ENCODE results near the gene MMP15.
A peak's percentile ranks its signal among the peaks of the same experiment; 100 is the strongest.
"Not testable (repeated sequence)": the region's sequence is repeated elsewhere in the genome, so short reads cannot be mapped to it uniquely, and the experiment has no call there.

Gene MMP15

GRCh38 chr16:58025351-58026138 is at the start of gene MMP15:
MMP15 (plus strand) TSS chr16:58025754; CDS start chr16:58026351, 597 bp downstream.
- H3K4me1 ChIP-seq (ENCODE audit: insufficient read depth, low read length), result peaks cover 40% of the 10 kb centered on the region
- H3K4me3 ChIP-seq (ENCODE audit: low read length), result peak within 1 kb of the TSS; percentile 96
- no peaks in the 10 kb centered on the region for H3K9me3 ChIP-seq (ENCODE audit: low read length)
- peak within 1 kb of the TSS; percentile 73 for H2AFZ ChIP-seq (ENCODE audit: low read depth, low read length)
- H3K36me3 ChIP-seq (ENCODE audit: insufficient read depth, low read length), result no peaks in the 10 kb centered on the region
- no peaks in the 10 kb centered on the region for H3K27me3 ChIP-seq (ENCODE audit: insufficient read depth, low read length)

- Histone ChIP-seq H3K4me1 (ENCODE audit: insufficient read depth, low read length) (peaks cover 9% of the 10 kb centered on the region), H3K4me3 (ENCODE audit: low read length) (no peak overlapping the region), H2AFZ (ENCODE audit: low read depth, low read length) (no peak overlapping the region), H3K9me3 (ENCODE audit: low read length) (no peaks in the 10 kb centered on the region), H3K27me3 (ENCODE audit: insufficient read depth, low read length) (peaks cover 9% of the 10 kb centered on the region), H3K36me3 (ENCODE audit: insufficient read depth, low read length) (no peaks in the 10 kb centered on the region)
Measured at GRCh38 chr16:57976331-57976796, 49.2 kb upstream of the MMP15 start.

- H3K4me3 ChIP-seq (ENCODE audit: low read length), result no peak overlapping the region
- no peak overlapping the region for H2AFZ ChIP-seq (ENCODE audit: low read depth, low read length)
- H3K36me3 ChIP-seq (ENCODE audit: insufficient read depth, low read length), result no peaks in the 10 kb centered on the region
- H3K9me3 ChIP-seq (ENCODE audit: low read length), result no peaks in the 10 kb centered on the region
- peaks cover 6% of the 10 kb centered on the region for H3K27me3 ChIP-seq (ENCODE audit: insufficient read depth, low read length)
- peaks cover 9% of the 10 kb centered on the region for H3K4me1 ChIP-seq (ENCODE audit: insufficient read depth, low read length)
Measured at GRCh38 chr16:57977418-57978069, 48.0 kb upstream of the MMP15 start.

- not testable (repeated sequence) for H3K36me3 ChIP-seq (ENCODE audit: insufficient read depth, low read length); H3K4me3 ChIP-seq (ENCODE audit: low read length); H3K27me3 ChIP-seq (ENCODE audit: insufficient read depth, low read length); H3K4me1 ChIP-seq (ENCODE audit: insufficient read depth, low read length); H2AFZ ChIP-seq (ENCODE audit: low read depth, low read length); H3K9me3 ChIP-seq (ENCODE audit: low read length)
Measured at GRCh38 chr16:57978070-57978465, 47.5 kb upstream of the MMP15 start.

- Histone ChIP-seq H3K36me3 (ENCODE audit: insufficient read depth, low read length) (no peaks in the 10 kb centered on the region), H2AFZ (ENCODE audit: low read depth, low read length) (no peak overlapping the region), H3K4me3 (ENCODE audit: low read length) (no peak overlapping the region), H3K4me1 (ENCODE audit: insufficient read depth, low read length) (peaks cover 9% of the 10 kb centered on the region), H3K9me3 (ENCODE audit: low read length) (no peaks in the 10 kb centered on the region), H3K27me3 (ENCODE audit: insufficient read depth, low read length) (peaks cover 7% of the 10 kb centered on the region)
Measured at GRCh38 chr16:57979006-57979585, 46.5 kb upstream of the MMP15 start.

GRCh38 chr16:57981636-57982035 is 43.9 kb upstream of the MMP15 start:
- peaks cover 8% of the 10 kb centered on the region for H3K4me1 ChIP-seq (ENCODE audit: insufficient read depth, low read length)

GRCh38 chr16:57982385-57982784 is 43.2 kb upstream of the MMP15 start:
- Histone ChIP-seq H3K4me3 (ENCODE audit: low read length) (no peak overlapping the region), H3K9me3 (ENCODE audit: low read length) (no peaks in the 10 kb centered on the region), H3K36me3 (ENCODE audit: insufficient read depth, low read length) (no peaks in the 10 kb centered on the region), H3K27me3 (ENCODE audit: insufficient read depth, low read length) (peaks cover 31% of the 10 kb centered on the region), H3K4me1 (ENCODE audit: insufficient read depth, low read length) (peaks cover 8% of the 10 kb centered on the region), H2AFZ (ENCODE audit: low read depth, low read length) (no peak overlapping the region)

More at GRCh38 chr16:57981636-57982035, 43.9 kb upstream of the MMP15 start:
- Histone ChIP-seq H3K36me3 (ENCODE audit: insufficient read depth, low read length) (no peaks in the 10 kb centered on the region), H3K27me3 (ENCODE audit: insufficient read depth, low read length) (peaks cover 27% of the 10 kb centered on the region), H3K4me3 (ENCODE audit: low read length) (no peak overlapping the region), H2AFZ (ENCODE audit: low read depth, low read length) (no peak overlapping the region), H3K9me3 (ENCODE audit: low read length) (no peaks in the 10 kb centered on the region)

- Histone ChIP-seq H2AFZ (ENCODE audit: low read depth, low read length) (peak overlapping the region; percentile 74), H3K36me3 (ENCODE audit: insufficient read depth, low read length) (no peaks in the 10 kb centered on the region), H3K4me3 (ENCODE audit: low read length) (peak overlapping the region; percentile 38), H3K4me1 (ENCODE audit: insufficient read depth, low read length) (peaks cover 8% of the 10 kb centered on the region), H3K9me3 (ENCODE audit: low read length) (no peaks in the 10 kb centered on the region), H3K27me3 (ENCODE audit: insufficient read depth, low read length) (peaks cover 41% of the 10 kb centered on the region)
Measured at GRCh38 chr16:57984443-57985203, 40.9 kb upstream of the MMP15 start.

- Histone ChIP-seq H3K36me3 (ENCODE audit: insufficient read depth, low read length) (no peaks in the 10 kb centered on the region), H3K9me3 (ENCODE audit: low read length) (no peaks in the 10 kb centered on the region), H2AFZ (ENCODE audit: low read depth, low read length) (peak overlapping the region; percentile 74), H3K4me1 (ENCODE audit: insufficient read depth, low read length) (peaks cover 7% of the 10 kb centered on the region), H3K27me3 (ENCODE audit: insufficient read depth, low read length) (peaks cover 41% of the 10 kb centered on the region), H3K4me3 (ENCODE audit: low read length) (peak overlapping the region; percentile 38)
Measured at GRCh38 chr16:57985204-57986181, 40.1 kb upstream of the MMP15 start.

- Histone ChIP-seq H3K9me3 (ENCODE audit: low read length) (no peaks in the 10 kb centered on the region), H3K4me3 (ENCODE audit: low read length) (no peak overlapping the region), H3K4me1 (ENCODE audit: insufficient read depth, low read length) (peaks cover 7% of the 10 kb centered on the region), H3K36me3 (ENCODE audit: insufficient read depth, low read length) (no peaks in the 10 kb centered on the region), H3K27me3 (ENCODE audit: insufficient read depth, low read length) (peaks cover 41% of the 10 kb centered on the region), H2AFZ (ENCODE audit: low read depth, low read length) (no peak overlapping the region)
Measured at GRCh38 chr16:57986196-57986595, 39.4 kb upstream of the MMP15 start.

- H3K4me1 ChIP-seq (ENCODE audit: insufficient read depth, low read length), result peaks cover 7% of the 10 kb centered on the region
- no peaks in the 10 kb centered on the region for H3K9me3 ChIP-seq (ENCODE audit: low read length)
- H3K4me3 ChIP-seq (ENCODE audit: low read length), result no peak overlapping the region
- no peaks in the 10 kb centered on the region for H3K36me3 ChIP-seq (ENCODE audit: insufficient read depth, low read length)
- H2AFZ ChIP-seq (ENCODE audit: low read depth, low read length), result no peak overlapping the region
- peaks cover 41% of the 10 kb centered on the region for H3K27me3 ChIP-seq (ENCODE audit: insufficient read depth, low read length)
Measured at GRCh38 chr16:57987441-57988177, 37.9 kb upstream of the MMP15 start.

Measured in neuron (in vitro differentiated cells).